K562 (cell line): ENCODE results near the gene RPL22L1. TPM values are rescaled to one million over a fixed set of nuclear protein-coding genes. Genes with fewer than 3 reads are reported as not detected.

Experiments used
- ATAC-seq: fragments of 200-7000 bp; cut with Tn5 transposase; 3 replicates; pipeline ENCODE4 v1.9.1; 2020; ENCODE audit warnings: moderate library complexity
- BruUV-seq: library from RNA; stranded (reverse); fragments of 400-500 nt; replicated peaks from 2 replicates; lab custom pipeline; 2021; lab: Mats Ljungman, UMichigan
- CTCF ChIA-PET: fragments of 300-600 bp; formaldehyde crosslinking; extraction: SDS; loops from one replicate; lab custom pipeline; 2021; ENCODE audit warnings: low intra/inter-chr PET ratio; lab: Yijun Ruan, JAX
- POLR2A ChIA-PET: fragments of 300-600, 350-650 bp; sonication (Branson Sonifier 250); formaldehyde crosslinking; extraction: SDS; loops from one replicate; lab custom pipeline; 2021; ENCODE audit warnings: antibody characterized with exemption, inconsistent platforms; lab: Yijun Ruan, JAX
- DNase-seq, 4 experiments: peaks; one replicate each; pipeline versions ENCODE4 v3.0.0 to v3.0.0-alpha.2; 2011 to 2018; ENCODE audit warnings: low spot score in 3 of 4, mixed read lengths in 3 of 4; ENCODE audit errors: extremely low read depth in 1 of 4
- FAIRE-seq: peaks from 2 replicates; lab custom pipeline; 2011; peaks lifted over from hg19 to GRCh38; lab: Jason Lieb, UNC
- H2AFZ ChIP-seq: 2 replicates; pipeline ENCODE4 v1.6.0; 2011; ENCODE audit warnings: low read depth, low read length, control low read depth, inconsistent platforms
- H3K27ac ChIP-seq: fragments of 200-600 bp; 3 replicates; pipeline ENCODE4 v1.8.0; 2011; ENCODE audit warnings: low read depth, mild to moderate bottlenecking, control low read depth, inconsistent platforms, low read length, moderate library complexity, mixed read lengths; ENCODE audit errors: extremely low read depth
- H3K27me3 ChIP-seq, 2 experiments: fragments of 300-600 bp in 1 of 2; 2 replicates in 1 of 2; 3 replicates in 1 of 2; pipeline versions ENCODE4 v1.6.0 to v1.8.0; 2011; ENCODE audit warnings: inconsistent platforms in 2 of 2, low read length in 2 of 2, mild to moderate bottlenecking in 1 of 2, mixed read lengths in 1 of 2, moderate library complexity in 1 of 2; ENCODE audit not compliant: control insufficient read depth in 2 of 2, insufficient read depth in 2 of 2
- H3K36me3 ChIP-seq: fragments of 300-600 bp; 3 replicates; pipeline ENCODE4 v1.8.0; 2011; ENCODE audit warnings: mild to moderate bottlenecking, low read length, inconsistent platforms; ENCODE audit not compliant: control insufficient read depth, insufficient read depth
- H3K4me1 ChIP-seq, 2 experiments: fragments of 200-600 bp in 1 of 2; replicated peaks in 1 of 2; 2 replicates in 1 of 2; 3 replicates in 1 of 2; pipeline versions ENCODE4 v1.5.1 to v1.8.0; 2011; ENCODE audit warnings: inconsistent platforms in 2 of 2, low read length in 2 of 2, mild to moderate bottlenecking in 1 of 2, mixed read lengths in 1 of 2, moderate library complexity in 1 of 2; ENCODE audit not compliant: control insufficient read depth in 2 of 2, insufficient read depth in 2 of 2
- H3K4me2 ChIP-seq: 2 replicates; pipeline ENCODE4 v1.6.1; 2011; ENCODE audit warnings: low read length, control low read depth, inconsistent platforms, mixed read lengths; ENCODE audit not compliant: insufficient read depth
- H3K4me3 ChIP-seq: fragments of 200-600 bp; sonication (generic), shearing (Covaris generic); 2 replicates; pipeline ENCODE4 v1.5.1; 2016; ENCODE audit warnings: control low read depth, inconsistent platforms
- H3K79me2 ChIP-seq: fragments of 200-600 bp; 3 replicates; pipeline ENCODE4 v1.8.0; 2011; ENCODE audit warnings: low read length, inconsistent platforms; ENCODE audit not compliant: control insufficient read depth, insufficient read depth
- H3K9ac ChIP-seq, 2 experiments: 2 replicates each; pipeline versions ENCODE4 v1.6.0 to v1.6.1; 2011; ENCODE audit warnings: low read depth in 2 of 2, low read length in 2 of 2, control low read depth in 1 of 2, inconsistent platforms in 1 of 2, mild to moderate bottlenecking in 1 of 2, mixed read lengths in 1 of 2; ENCODE audit not compliant: insufficient read depth in 1 of 2
- H3K9me1 ChIP-seq: one replicate; pipeline ENCODE4 v1.6.0; 2011; ENCODE audit warnings: inconsistent platforms, mild to moderate bottlenecking, low read length, moderate library complexity; ENCODE audit not compliant: control insufficient read depth, insufficient read depth
- H3K9me3 ChIP-seq: replicated peaks from 2 replicates; pipeline ENCODE4 v1.5.1; 2011; ENCODE audit warnings: low read depth, low read length, inconsistent platforms; ENCODE audit not compliant: control insufficient read depth, insufficient read depth
- H4K20me1 ChIP-seq: replicated peaks from 2 replicates; pipeline ENCODE4 v1.6.1; 2011; ENCODE audit warnings: low read length, inconsistent platforms, mixed read lengths; ENCODE audit not compliant: control insufficient read depth, insufficient read depth
- EWSR1 ChIP-seq: fragments of 450-650 bp; IDR thresholded peaks from 2 replicates; pipeline ENCODE4 v1.6.1; 2018; ENCODE audit warnings: borderline replicate concordance, mild to moderate bottlenecking, low read depth, moderate library complexity; ENCODE audit not compliant: partially characterized antibody
- FOS ChIP-seq: IDR thresholded peaks from 3 replicates; pipeline ENCODE4 v1.6.1; 2011; ENCODE audit not compliant: insufficient read length; ENCODE audit errors: extremely low read depth
- HMG20B ChIP-seq: fragments of 250-450 bp; sonication (Bioruptor Pico); IDR thresholded peaks from 2 replicates; pipeline ENCODE4 v1.5.0; 2021; ENCODE audit warnings: mild to moderate bottlenecking
- NCOR1 ChIP-seq: fragments of 450-650 bp; IDR thresholded peaks from 2 replicates; pipeline ENCODE4 v1.6.1; 2016; ENCODE audit warnings: mild to moderate bottlenecking, moderate library complexity
- PHTF2 ChIP-seq: fragments of 250-450 bp; sonication (Bioruptor Pico); IDR thresholded peaks from 2 replicates; pipeline ENCODE4 v1.5.0; 2021; ENCODE audit warnings: mild to moderate bottlenecking
- ZBED1 ChIP-seq: IDR thresholded peaks from 2 replicates; pipeline ENCODE4 v1.6.1; 2014
- ZNF561 ChIP-seq: fragments of 450-650 bp; formaldehyde crosslinking; conservative IDR thresholded peaks from 2 replicates; pipeline ENCODE4 v1.4.0; 2020; ENCODE audit warnings: mild to moderate bottlenecking, moderate library complexity
- WGBS: fragments of 100-300 bp; shearing (Covaris generic); methylation state at CpG from one replicate; pipeline ENCODE4 v1.1.6; 2016; ENCODE audit warnings: low coverage, mixed read lengths; ENCODE audit not compliant: insufficient coverage; ENCODE audit errors: missing lambda C conversion rate; 5-methylcytosine and 5-hydroxymethylcytosine counted together
- in situ Hi-C: fragments of 300-500 bp; cut with MboI; formaldehyde crosslinking; loops from 4 replicates; pipeline ENCODE4 v1.15.0; 2018; ENCODE audit warnings: inconsistent platforms, mixed read lengths
- intact Hi-C: fragments of 100-400 bp; cut with micrococcal nuclease; formaldehyde crosslinking; loops from 2 replicates; pipeline ENCODE4 v1.14.2; 2022
- polyA plus RNA-seq, 8 experiments: library from polyadenylated mRNA; depleted of rRNA in 4 of 8; stranded (reverse) in 5 of 8; unstranded in 3 of 8; fragments of >200 nt; fragmentation: Nextera tagmentation in 2 of 8; fragmentation: Illumina TruSeq in 1 of 8; extraction: Ambion mirVana in 2 of 8; extraction: Trizol in 1 of 8; gene quantifications; 2 replicates each; pipeline versions ENCODE4 v1.2.1 to v1.2.3, GENCODE V29; 2011 to 2014; ENCODE audit warnings: inconsistent platforms in 1 of 8, missing spikeins in 1 of 8
- total RNA-seq, 7 experiments: library from RNA; depleted of rRNA in 6 of 7; stranded (reverse); fragments of >200 nt in 6 of 7; fragmentation: Illumina TruSeq in 2 of 7; extraction: Trizol in 2 of 7; gene quantifications; 2 replicates each; pipeline versions ENCODE4 v1.2.1 to v1.2.3, GENCODE V29; 2011 to 2021; ENCODE audit warnings: low replicate concordance in 1 of 7
- TF ChIP-seq, protein P1 (sequence below), 2 experiments: fragments of 450-650 bp in 1 of 2; sonication (generic) in 1 of 2; formaldehyde crosslinking in 1 of 2; IDR thresholded peaks; 2 replicates each; pipeline versions ENCODE4 v1.7.1 to v1.9.0; 2016 to 2022; ENCODE audit warnings: inconsistent platforms in 1 of 2, mild to moderate bottlenecking in 1 of 2, missing genetic modification reagents in 1 of 2
- TF ChIP-seq, protein P2 (sequence below): fragments of 250-450 bp; sonication (Bioruptor Pico); IDR thresholded peaks from 2 replicates; pipeline ENCODE4 v1.4.0; 2020; ENCODE audit warnings: mild to moderate bottlenecking, moderate library complexity

The RPL22L1 gene
- total and polyA plus RNA-seq, 9 of the 15 experiments (the other 6 are each of a cell fraction or from before 2014, with no cell fraction given), result 53.9 to 198 (median 108) TPM

- ATAC-seq, result peak; percentile 8
- Histone ChIP-seq H3K4me2 (peak overlapping the region; percentile 96), H3K9ac (peak overlapping the region; percentile 84 to 98), H3K27me3 (no peaks in the 10 kb centered on the region), H3K4me1 (peaks cover 3 to 14% of the 10 kb centered on the region in 2 experiments; a peak in 3 of 5 replicates), H3K27ac (peak overlapping the region; percentile 96), H2AFZ (no peak overlapping the region), H3K36me3 (peaks cover 37% of the 10 kb centered on the region), H3K9me3 (no peaks in the 10 kb centered on the region), H3K4me3 (peak overlapping the region; percentile 66), H4K20me1 (peaks cover 9% of the 10 kb centered on the region), H3K79me2 (peaks cover 43% of the 10 kb centered on the region), H3K9me1 (no peaks in the 10 kb centered on the region)
- intact Hi-C loops, result loop anchor here (10.0 kb wide), 1 partner anchor 86 kb away; no protein-coding TSS in a partner anchor
- CTCF ChIA-PET, result no interaction called here
- FAIRE-seq, result no peak
- POLR2A ChIA-PET, result interaction anchor here (0.5 to 2.6 kb wide), 7 partner anchors 15 to 1057 kb away, joined by 3 to 22 read pairs (median 5); no protein-coding TSS in a partner anchor
- DNase-seq, result peak in 1 of 4 experiments; percentile 39
- in situ Hi-C loops, result no loop called here
- WGBS, result 0% methylated on average over 9 of the region's 9 CpGs
- BruUV-seq, result no TSS peak
- TF ChIP-seq, protein P1, sequence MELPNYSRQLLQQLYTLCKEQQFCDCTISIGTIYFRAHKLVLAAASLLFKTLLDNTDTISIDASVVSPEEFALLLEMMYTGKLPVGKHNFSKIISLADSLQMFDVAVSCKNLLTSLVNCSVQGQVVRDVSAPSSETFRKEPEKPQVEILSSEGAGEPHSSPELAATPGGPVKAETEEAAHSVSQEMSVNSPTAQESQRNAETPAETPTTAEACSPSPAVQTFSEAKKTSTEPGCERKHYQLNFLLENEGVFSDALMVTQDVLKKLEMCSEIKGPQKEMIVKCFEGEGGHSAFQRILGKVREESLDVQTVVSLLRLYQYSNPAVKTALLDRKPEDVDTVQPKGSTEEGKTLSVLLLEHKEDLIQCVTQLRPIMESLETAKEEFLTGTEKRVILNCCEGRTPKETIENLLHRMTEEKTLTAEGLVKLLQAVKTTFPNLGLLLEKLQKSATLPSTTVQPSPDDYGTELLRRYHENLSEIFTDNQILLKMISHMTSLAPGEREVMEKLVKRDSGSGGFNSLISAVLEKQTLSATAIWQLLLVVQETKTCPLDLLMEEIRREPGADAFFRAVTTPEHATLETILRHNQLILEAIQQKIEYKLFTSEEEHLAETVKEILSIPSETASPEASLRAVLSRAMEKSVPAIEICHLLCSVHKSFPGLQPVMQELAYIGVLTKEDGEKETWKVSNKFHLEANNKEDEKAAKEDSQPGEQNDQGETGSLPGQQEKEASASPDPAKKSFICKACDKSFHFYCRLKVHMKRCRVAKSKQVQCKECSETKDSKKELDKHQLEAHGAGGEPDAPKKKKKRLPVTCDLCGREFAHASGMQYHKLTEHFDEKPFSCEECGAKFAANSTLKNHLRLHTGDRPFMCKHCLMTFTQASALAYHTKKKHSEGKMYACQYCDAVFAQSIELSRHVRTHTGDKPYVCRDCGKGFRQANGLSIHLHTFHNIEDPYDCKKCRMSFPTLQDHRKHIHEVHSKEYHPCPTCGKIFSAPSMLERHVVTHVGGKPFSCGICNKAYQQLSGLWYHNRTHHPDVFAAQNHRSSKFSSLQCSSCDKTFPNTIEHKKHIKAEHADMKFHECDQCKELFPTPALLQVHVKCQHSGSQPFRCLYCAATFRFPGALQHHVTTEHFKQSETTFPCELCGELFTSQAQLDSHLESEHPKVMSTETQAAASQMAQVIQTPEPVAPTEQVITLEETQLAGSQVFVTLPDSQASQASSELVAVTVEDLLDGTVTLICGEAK (IDR thresholded peaks at IDR 0.05), result peak; percentile 28
- TF ChIP-seq, protein P1 (CRISPR knock-in tag; IDR thresholded peaks at IDR 0.05), result no peak
- TF ChIP-seq PHTF2 (CRISPR knock-in tag) (no peak), NCOR1 (no peak), ZBED1 (no peak), EWSR1 (no peak), ZNF561 (CRISPR knock-in tag) (no peak), FOS (no peak), HMG20B (CRISPR knock-in tag) (no peak)
- TF ChIP-seq, protein P2, sequence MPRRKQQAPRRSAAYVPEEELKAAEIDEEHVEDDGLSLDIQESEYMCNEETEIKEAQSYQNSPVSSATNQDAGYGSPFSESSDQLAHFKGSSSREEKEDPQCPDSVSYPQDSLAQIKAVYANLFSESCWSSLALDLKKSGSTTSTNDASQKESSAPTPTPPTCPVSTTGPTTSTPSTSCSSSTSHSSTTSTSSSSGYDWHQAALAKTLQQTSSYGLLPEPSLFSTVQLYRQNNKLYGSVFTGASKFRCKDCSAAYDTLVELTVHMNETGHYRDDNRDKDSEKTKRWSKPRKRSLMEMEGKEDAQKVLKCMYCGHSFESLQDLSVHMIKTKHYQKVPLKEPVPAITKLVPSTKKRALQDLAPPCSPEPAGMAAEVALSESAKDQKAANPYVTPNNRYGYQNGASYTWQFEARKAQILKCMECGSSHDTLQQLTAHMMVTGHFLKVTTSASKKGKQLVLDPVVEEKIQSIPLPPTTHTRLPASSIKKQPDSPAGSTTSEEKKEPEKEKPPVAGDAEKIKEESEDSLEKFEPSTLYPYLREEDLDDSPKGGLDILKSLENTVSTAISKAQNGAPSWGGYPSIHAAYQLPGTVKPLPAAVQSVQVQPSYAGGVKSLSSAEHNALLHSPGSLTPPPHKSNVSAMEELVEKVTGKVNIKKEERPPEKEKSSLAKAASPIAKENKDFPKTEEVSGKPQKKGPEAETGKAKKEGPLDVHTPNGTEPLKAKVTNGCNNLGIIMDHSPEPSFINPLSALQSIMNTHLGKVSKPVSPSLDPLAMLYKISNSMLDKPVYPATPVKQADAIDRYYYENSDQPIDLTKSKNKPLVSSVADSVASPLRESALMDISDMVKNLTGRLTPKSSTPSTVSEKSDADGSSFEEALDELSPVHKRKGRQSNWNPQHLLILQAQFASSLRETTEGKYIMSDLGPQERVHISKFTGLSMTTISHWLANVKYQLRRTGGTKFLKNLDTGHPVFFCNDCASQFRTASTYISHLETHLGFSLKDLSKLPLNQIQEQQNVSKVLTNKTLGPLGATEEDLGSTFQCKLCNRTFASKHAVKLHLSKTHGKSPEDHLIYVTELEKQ (CRISPR knock-in tag), result no peak
Measured at GRCh38 chr3:170868577-170869238, 1.3 kb downstream of the RPL22L1 start.
